Measurements from ENCODE around the gene TOR2A. TPM values are rescaled to one million over a fixed set of nuclear protein-coding genes. Genes with fewer than 3 reads are reported as not detected.

TOR2A gene
- total RNA-seq, 1 donor from 2014 or later, result 6.4 TPM

GRCh38 chr9:127755061-127756060 lies 20.3 kb upstream of the TOR2A start:
- DNase-seq (ENCODE audit: low spot score), result no peak
- H3K27ac Mint-ChIP-seq (ENCODE audit: unreplicated experiment), result no peak overlapping the region
- no peak overlapping the region for H3K4me3 Mint-ChIP-seq (ENCODE audit: unreplicated experiment)
- H3K27me3 Mint-ChIP-seq (ENCODE audit: low read depth), result no peaks in the 10 kb centered on the region
- TF ChIP-seq, protein P1, sequence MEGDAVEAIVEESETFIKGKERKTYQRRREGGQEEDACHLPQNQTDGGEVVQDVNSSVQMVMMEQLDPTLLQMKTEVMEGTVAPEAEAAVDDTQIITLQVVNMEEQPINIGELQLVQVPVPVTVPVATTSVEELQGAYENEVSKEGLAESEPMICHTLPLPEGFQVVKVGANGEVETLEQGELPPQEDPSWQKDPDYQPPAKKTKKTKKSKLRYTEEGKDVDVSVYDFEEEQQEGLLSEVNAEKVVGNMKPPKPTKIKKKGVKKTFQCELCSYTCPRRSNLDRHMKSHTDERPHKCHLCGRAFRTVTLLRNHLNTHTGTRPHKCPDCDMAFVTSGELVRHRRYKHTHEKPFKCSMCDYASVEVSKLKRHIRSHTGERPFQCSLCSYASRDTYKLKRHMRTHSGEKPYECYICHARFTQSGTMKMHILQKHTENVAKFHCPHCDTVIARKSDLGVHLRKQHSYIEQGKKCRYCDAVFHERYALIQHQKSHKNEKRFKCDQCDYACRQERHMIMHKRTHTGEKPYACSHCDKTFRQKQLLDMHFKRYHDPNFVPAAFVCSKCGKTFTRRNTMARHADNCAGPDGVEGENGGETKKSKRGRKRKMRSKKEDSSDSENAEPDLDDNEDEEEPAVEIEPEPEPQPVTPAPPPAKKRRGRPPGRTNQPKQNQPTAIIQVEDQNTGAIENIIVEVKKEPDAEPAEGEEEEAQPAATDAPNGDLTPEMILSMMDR (IDR thresholded peaks at IDR 0.05), result no peak
- peaks cover 10% of the 10 kb centered on the region for H3K4me1 Mint-ChIP-seq (ENCODE audit: low read depth)
- peaks cover 4% of the 10 kb centered on the region for H3K36me3 Mint-ChIP-seq (ENCODE audit: low read depth)
- H3K9me3 Mint-ChIP-seq (ENCODE audit: low read depth), result no peaks in the 10 kb centered on the region

DNA sequence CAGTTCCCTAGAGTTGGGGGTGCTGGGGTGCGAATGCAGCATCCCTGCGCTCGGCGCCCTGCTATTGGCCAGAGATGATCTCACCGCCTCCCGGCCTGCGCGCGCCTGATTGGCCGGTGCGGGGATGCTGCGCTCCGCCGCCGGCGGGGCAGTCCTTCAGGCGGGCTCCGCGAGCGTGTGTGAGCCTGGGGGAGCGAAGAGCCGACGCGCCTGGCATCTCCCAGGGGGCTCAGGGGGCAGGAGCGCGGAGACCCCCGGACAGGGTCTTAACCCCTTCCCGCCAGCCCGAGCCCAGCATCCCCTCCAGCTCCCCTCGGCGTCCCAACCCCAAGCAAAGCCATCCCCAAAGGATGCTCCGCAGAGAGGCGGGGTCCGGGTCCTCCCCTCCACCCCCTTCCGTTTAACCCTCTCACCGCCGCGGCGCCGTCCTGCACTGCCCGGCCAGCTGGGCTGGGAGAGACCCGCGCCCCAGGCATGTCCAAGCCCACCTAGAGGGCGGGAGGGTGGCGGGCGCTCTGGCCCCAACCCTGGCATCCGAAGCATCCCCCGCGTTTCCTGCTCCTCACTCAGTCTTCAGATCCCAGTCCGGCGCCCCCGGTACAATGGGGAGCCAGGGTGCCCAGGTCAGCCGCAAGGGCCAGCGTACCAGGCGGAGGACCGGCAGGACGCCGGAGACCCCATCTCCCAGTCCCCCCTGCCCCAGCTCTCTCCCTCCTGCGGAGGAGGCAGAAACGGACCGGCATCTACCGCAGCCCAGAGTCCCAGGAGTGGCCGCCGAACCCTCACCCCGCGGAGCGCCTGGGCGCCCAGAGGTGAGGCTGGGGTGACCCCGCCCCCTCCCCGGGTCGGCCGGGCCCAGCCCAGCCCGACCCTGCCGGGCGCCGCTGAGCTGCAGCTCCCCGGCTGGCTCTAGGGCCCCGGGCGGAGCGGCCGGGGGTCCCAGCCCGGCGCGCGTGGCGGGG lies 19.3 kb upstream of the TOR2A start:
- H3K36me3 Mint-ChIP-seq (ENCODE audit: low read depth), result peaks cover 6% of the 10 kb centered on the region
- TF ChIP-seq, protein P1 (IDR thresholded peaks at IDR 0.05), result no peak
- peaks cover 10% of the 10 kb centered on the region for H3K4me1 Mint-ChIP-seq (ENCODE audit: low read depth)
- no peak for DNase-seq (ENCODE audit: low spot score)
- no peak overlapping the region for H3K27ac Mint-ChIP-seq (ENCODE audit: unreplicated experiment)
- no peaks in the 10 kb centered on the region for H3K9me3 Mint-ChIP-seq (ENCODE audit: low read depth)
- H3K4me3 Mint-ChIP-seq (ENCODE audit: unreplicated experiment), result no peak overlapping the region
- no peaks in the 10 kb centered on the region for H3K27me3 Mint-ChIP-seq (ENCODE audit: low read depth)

DNA sequence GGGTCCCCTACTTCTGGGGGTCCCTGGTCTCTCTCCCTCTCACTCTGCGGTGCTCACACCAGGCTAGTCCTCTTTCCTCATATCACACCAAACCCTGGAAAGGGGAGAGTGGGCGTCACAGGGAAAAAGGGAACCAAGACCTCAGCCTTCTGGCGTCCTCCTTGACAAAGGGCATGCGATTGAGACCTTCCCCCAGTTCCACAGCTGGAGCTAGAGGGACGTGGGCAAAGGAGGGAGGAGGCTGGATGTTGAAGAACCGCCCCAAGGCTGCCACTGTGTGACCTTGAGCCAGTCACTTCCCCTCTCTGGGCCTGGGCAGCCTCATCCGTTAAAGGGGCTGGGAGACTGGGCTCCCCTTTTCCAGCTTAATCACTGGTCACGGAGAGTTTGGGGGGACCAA lies 18.5 kb upstream of the TOR2A start:
- DNase-seq (ENCODE audit: low spot score), result no peak
- H3K36me3 Mint-ChIP-seq (ENCODE audit: low read depth), result peaks cover 10% of the 10 kb centered on the region
- H3K27me3 Mint-ChIP-seq (ENCODE audit: low read depth), result no peaks in the 10 kb centered on the region
- no peak overlapping the region for H3K27ac Mint-ChIP-seq (ENCODE audit: unreplicated experiment)
- H3K4me3 Mint-ChIP-seq (ENCODE audit: unreplicated experiment), result no peak overlapping the region
- no peaks in the 10 kb centered on the region for H3K9me3 Mint-ChIP-seq (ENCODE audit: low read depth)
- TF ChIP-seq, protein P1 (IDR thresholded peaks at IDR 0.05), result no peak
- H3K4me1 Mint-ChIP-seq (ENCODE audit: low read depth), result peaks cover 7% of the 10 kb centered on the region

DNA sequence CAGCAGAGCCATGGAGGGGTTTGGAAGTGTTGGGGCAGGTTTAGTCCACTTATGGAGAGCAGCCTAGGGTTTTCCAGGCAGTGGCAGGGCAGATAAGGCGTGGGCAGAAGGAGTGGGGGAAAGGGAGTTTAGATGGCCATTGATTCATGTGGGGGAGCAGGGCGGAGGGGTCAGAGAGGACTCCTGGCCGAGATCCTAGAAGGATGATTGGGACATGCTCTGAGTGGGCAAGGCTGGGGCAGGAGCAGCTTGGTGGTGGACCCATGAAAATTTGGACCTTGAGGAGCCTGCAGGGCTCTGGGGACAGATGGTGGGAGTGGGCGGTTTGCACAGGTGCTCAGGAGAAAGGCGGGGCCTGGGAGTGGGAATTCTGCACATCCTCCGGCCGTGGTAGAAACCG lies 18.1 kb upstream of the TOR2A start:
- Mint-ChIP-seq H3K27me3 (ENCODE audit: low read depth) (no peaks in the 10 kb centered on the region), H3K9me3 (ENCODE audit: low read depth) (no peaks in the 10 kb centered on the region), H3K36me3 (ENCODE audit: low read depth) (peaks cover 10% of the 10 kb centered on the region), H3K4me1 (ENCODE audit: low read depth) (peaks cover 2% of the 10 kb centered on the region), H3K4me3 (ENCODE audit: unreplicated experiment) (no peak overlapping the region), H3K27ac (ENCODE audit: unreplicated experiment) (no peak overlapping the region)
- TF ChIP-seq, protein P1 (IDR thresholded peaks at IDR 0.05), result no peak
- DNase-seq (ENCODE audit: low spot score), result no peak
